ENCODE measurements around the gene MACROD1. TPM values are rescaled to one million over a fixed set of nuclear protein-coding genes. Genes with fewer than 3 reads are reported as not detected.

Gene MACROD1
- total RNA-seq, 2 donors from 2014 or later = 11.0 to 25.3 TPM

GRCh38 chr11:64126796-64127195, 39.1 kb downstream of the MACROD1 start:
- no peak for DNase-seq (ENCODE audit: low spot score in 2 of 2)
- no peak for ATAC-seq
- Mint-ChIP-seq H3K36me3 (no peaks in the 10 kb centered on the region), H3K9me3 (no peaks in the 10 kb centered on the region), H3K27ac (no peak overlapping the region)

- no peaks in the 10 kb centered on the region for H3K36me3 Mint-ChIP-seq
- no peaks in the 10 kb centered on the region for H3K9me3 Mint-ChIP-seq
- no peak for ATAC-seq
- no peak for DNase-seq (ENCODE audit: low spot score in 2 of 2)
- H3K27ac Mint-ChIP-seq = no peak overlapping the region
These were observed 39.5 kb downstream of the MACROD1 start for GRCh38 chr11:64126371-64126770.

- Mint-ChIP-seq H3K36me3 (no peaks in the 10 kb centered on the region), H3K9me3 (no peaks in the 10 kb centered on the region), H3K27ac (peak overlapping the region in 1 of 2 donors; percentile 74)
- DNase-seq (ENCODE audit: low spot score in 2 of 2) = no peak
- no peak for ATAC-seq
These were observed 40.2 kb downstream of the MACROD1 start for GRCh38 chr11:64125676-64126075.

GRCh38 chr11:64124147-64124546, 41.8 kb downstream of the MACROD1 start:
- ATAC-seq = no peak
- no peaks in the 10 kb centered on the region for H3K9me3 Mint-ChIP-seq
- no peak overlapping the region for H3K27ac Mint-ChIP-seq
- no peak for DNase-seq (ENCODE audit: low spot score in 2 of 2)
- no peaks in the 10 kb centered on the region for H3K36me3 Mint-ChIP-seq

- no peaks in the 10 kb centered on the region for H3K36me3 Mint-ChIP-seq
- H3K9me3 Mint-ChIP-seq = no peaks in the 10 kb centered on the region
- no peak overlapping the region for H3K27ac Mint-ChIP-seq
- ATAC-seq (no peak), DNase-seq (ENCODE audit: low spot score in 2 of 2) (no peak)
These were observed 42.2 kb downstream of the MACROD1 start for GRCh38 chr11:64123679-64124078.

- Mint-ChIP-seq H3K27ac (no peak overlapping the region), H3K36me3 (no peaks in the 10 kb centered on the region), H3K9me3 (no peaks in the 10 kb centered on the region)
- no peak for DNase-seq (ENCODE audit: low spot score in 2 of 2)
- no peak for ATAC-seq
These were observed 43.2 kb downstream of the MACROD1 start for GRCh38 chr11:64122411-64123410.

- DNase-seq (ENCODE audit: low spot score in 2 of 2) (no peak), ATAC-seq (no peak)
- Mint-ChIP-seq H3K9me3 (no peaks in the 10 kb centered on the region), H3K36me3 (no peaks in the 10 kb centered on the region), H3K27ac (peak overlapping the region in 1 of 2 donors; percentile 67)
These were observed 44.1 kb downstream of the MACROD1 start for GRCh38 chr11:64121663-64122410.

GRCh38 chr11:64120951-64121569, 44.9 kb downstream of the MACROD1 start:
- H3K9me3 Mint-ChIP-seq = no peaks in the 10 kb centered on the region
- H3K36me3 Mint-ChIP-seq = no peaks in the 10 kb centered on the region
- H3K27ac Mint-ChIP-seq = peak overlapping the region in 1 of 2 donors; percentile 67
- ATAC-seq (no peak), DNase-seq (ENCODE audit: low spot score in 2 of 2) (no peak)

GRCh38 chr11:64119700-64120099, 46.2 kb downstream of the MACROD1 start:
- H3K27ac Mint-ChIP-seq = no peak overlapping the region
- ATAC-seq = no peak
- no peaks in the 10 kb centered on the region for H3K9me3 Mint-ChIP-seq
- no peak for DNase-seq (ENCODE audit: low spot score in 2 of 2)
- H3K36me3 Mint-ChIP-seq = no peaks in the 10 kb centered on the region

- DNase-seq (ENCODE audit: low spot score in 2 of 2) (no peak), ATAC-seq (no peak)
- Mint-ChIP-seq H3K9me3 (no peaks in the 10 kb centered on the region), H3K27ac (no peak overlapping the region), H3K36me3 (no peaks in the 10 kb centered on the region)
These were observed 46.8 kb downstream of the MACROD1 start for GRCh38 chr11:64118876-64119665.

- ATAC-seq = no peak
- Mint-ChIP-seq H3K27ac (no peak overlapping the region), H3K9me3 (no peaks in the 10 kb centered on the region), H3K36me3 (no peaks in the 10 kb centered on the region)
- no peak for DNase-seq (ENCODE audit: low spot score in 2 of 2)
These were observed 48.0 kb downstream of the MACROD1 start for GRCh38 chr11:64117763-64118459.

GRCh38 chr11:64115531-64116522, 50.1 kb downstream of the MACROD1 start:
- no peaks in the 10 kb centered on the region for H3K36me3 Mint-ChIP-seq
- ATAC-seq (no peak), DNase-seq (ENCODE audit: low spot score in 2 of 2) (no peak)
- H3K27ac Mint-ChIP-seq = no peak overlapping the region
- H3K9me3 Mint-ChIP-seq = no peaks in the 10 kb centered on the region

GRCh38 chr11:64114231-64114630, 51.7 kb downstream of the MACROD1 start:
- H3K36me3 Mint-ChIP-seq = no peaks in the 10 kb centered on the region
- ATAC-seq (no peak), DNase-seq (ENCODE audit: low spot score in 2 of 2) (no peak)
- H3K9me3 Mint-ChIP-seq = no peaks in the 10 kb centered on the region
- no peak overlapping the region for H3K27ac Mint-ChIP-seq

GRCh38 chr11:64113462-64113780, 52.5 kb downstream of the MACROD1 start:
- ATAC-seq (no peak), DNase-seq (ENCODE audit: low spot score in 2 of 2) (no peak)
- H3K36me3 Mint-ChIP-seq = no peaks in the 10 kb centered on the region
- H3K27ac Mint-ChIP-seq = no peak overlapping the region
- H3K9me3 Mint-ChIP-seq = no peaks in the 10 kb centered on the region
